HG03442 (cell line): ENCODE measurements around the gene STK24.
A peak's percentile ranks its signal among the peaks of the same experiment; 100 is the strongest.
"Not testable (repeated sequence)": the region's sequence is repeated elsewhere in the genome, so short reads cannot be mapped to it uniquely, and the experiment has no call there.

Source experiments
- ATAC-seq: cut with Tn5 transposase; IDR thresholded peaks from one replicate; pipeline ENCODE4 v1.9.1; 2021; ENCODE audit warnings: mild to moderate bottlenecking, moderate library complexity; ENCODE audit not compliant: unreplicated experiment

Gene STK24

GRCh38 chr13:98576963-98577835, at the start of gene STK24:
STK24 (minus strand) TSS chr13:98577107; CDS start chr13:98576786, 321 bp downstream.
- ATAC-seq: peak; percentile 49

DNA sequence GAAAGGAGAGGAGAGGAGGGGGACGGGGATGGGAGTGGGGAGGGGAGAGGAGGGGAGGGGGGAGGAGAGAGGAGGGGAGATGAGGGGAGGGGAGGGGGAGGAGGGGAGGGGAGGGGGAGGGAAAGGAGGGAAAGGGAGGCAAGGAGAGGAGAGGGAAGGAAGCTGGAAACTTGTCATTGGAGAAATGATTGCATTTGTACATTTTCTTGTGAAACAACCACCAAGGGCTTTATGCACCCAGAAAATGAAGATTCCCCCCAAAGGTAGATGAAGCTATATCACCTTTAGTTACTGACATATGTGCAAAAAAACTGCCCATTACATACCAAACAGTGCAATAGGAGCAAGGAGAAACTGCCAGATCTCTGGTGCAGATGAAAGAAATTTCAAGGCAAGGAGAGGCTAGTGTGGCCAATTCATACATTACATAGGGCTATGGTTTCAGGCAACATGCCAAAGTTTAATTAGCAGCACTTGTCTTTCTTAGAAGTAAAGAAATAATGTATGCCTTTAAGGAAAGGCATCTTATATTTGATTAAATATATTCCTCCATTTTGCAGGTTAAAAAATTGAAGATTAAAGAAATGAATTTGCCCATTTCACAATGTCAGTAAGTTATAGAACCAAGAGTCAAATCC, 49.5 kb upstream of the STK24 start:
- no peak for ATAC-seq

DNA sequence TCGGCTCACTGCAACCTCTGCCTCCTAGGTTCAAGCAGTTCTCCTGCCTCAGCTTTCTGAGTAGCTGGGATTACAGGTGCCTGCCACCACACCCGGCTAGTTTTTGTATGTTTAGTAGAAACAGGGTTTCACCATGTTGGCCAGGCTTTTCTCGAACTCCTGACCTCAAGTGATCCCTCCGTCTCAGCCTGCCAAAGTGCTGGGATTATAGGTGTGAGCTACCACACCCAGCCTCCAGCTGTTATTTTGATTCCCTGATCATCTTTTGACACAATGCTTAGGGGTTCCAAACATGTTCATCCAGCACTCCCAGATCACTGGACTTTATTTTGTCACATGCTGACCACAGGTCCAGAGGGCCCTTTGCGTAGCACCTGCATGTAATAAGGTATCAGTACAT, 47.7 kb upstream of the STK24 start:
- not testable (repeated sequence) for ATAC-seq

DNA sequence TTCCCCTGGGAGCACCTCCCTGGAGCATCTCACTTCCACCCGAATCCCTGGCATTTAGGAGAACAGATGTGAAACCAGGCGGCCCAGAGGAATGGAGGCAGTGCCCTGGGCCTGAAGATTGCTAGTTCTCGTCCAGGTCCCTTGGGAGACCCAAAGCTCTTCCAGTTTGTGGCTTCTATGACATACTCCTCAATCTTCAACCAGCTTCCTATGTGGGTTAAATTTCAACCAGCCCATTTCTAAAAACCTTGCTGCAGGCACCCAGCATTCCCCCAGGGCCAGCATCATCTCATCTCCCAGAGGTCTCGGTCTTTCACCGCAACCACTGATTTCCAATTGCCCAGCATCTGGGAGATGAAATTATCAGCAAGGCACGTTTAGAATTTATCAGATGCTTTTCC, 46.0 kb upstream of the STK24 start:
- ATAC-seq: no peak

DNA sequence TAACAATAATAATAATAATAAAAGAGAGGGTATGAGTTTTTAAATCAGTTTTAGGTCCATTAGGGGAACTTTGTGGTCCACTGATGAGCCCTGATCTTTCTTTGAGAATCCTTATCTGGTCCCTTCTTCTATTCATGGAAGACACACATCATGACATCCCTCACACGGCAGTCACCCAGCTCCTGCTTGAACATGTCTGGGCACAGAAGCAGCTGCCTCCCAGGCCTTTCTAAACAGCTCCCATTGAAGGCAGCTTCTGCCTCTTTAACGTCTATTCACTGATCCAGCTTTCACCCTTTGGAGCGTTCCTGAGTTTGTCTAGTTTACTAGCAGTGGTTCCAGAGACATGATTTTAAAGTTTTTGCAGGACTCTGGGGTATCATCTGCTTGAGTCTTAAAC, 42.6 kb upstream of the STK24 start:
- ATAC-seq: no peak

GRCh38 chr13:98615595-98615994, 38.7 kb upstream of the STK24 start:
- ATAC-seq: not testable (repeated sequence)

- no peak for ATAC-seq
These were observed 36.7 kb upstream of the STK24 start for GRCh38 chr13:98613591-98613990.

- no peak for ATAC-seq
These were observed 32.8 kb upstream of the STK24 start for GRCh38 chr13:98609756-98610155.

- no peak for ATAC-seq
These were observed 29.4 kb upstream of the STK24 start for GRCh38 chr13:98606296-98606695.

DNA sequence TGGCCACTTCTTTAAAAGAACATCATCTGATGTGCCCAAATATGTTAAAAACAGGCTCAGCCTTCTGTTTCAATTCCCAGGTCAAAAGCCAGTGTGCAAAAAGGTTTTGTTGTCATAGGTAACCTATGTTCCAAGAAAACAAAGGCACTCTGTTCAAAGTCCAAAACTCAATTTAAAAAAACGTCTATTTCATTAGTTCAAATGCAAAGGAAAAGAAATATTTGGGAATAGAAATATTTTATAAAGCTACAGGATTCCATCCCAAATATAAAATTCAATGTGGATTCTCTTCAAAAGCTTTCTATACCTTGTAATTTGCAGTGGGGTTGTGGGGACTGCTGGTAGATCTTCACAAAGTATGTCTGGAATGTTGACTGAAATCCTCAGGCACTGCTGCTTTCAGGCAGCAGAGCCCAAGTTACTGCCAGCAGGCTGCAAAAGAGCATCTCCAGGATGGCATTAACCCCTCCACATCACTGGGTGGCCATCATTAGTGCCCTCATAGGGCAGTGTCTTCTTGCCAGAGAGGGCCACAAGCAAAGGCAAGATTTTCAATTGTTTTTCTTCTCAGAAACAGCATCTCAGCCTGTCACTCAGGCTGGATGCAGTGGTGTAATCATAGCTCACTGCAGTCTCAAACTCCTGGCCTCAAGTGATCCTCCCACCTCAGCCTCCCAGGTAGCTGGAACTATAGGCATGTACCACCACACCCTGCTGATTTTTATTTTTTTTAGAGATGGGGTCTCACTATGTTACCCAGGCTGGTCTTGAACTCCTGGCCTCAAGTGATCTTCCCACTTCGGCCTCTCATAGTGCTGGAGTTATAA, 22.8 kb upstream of the STK24 start:
- no peak for ATAC-seq

DNA sequence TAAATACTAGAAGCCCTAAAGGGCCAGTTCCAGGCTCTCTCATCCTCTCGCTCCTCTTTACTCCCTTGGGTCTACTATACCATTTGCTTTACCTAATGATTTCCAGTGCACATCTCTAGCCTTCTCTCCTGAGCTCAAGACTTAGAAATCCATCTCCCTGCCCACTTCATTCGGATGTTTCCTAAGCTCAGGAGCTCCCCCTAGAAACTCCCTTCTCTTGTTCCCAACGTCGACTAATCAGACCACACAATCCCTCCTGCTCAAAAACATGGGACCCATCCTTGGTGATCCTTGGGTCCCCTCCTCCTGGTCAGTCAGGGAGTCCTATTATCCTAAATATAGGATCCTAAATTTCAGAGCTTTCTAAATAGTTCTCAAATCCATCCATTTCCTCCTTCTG, 21.1 kb upstream of the STK24 start:
- ATAC-seq: no peak

DNA sequence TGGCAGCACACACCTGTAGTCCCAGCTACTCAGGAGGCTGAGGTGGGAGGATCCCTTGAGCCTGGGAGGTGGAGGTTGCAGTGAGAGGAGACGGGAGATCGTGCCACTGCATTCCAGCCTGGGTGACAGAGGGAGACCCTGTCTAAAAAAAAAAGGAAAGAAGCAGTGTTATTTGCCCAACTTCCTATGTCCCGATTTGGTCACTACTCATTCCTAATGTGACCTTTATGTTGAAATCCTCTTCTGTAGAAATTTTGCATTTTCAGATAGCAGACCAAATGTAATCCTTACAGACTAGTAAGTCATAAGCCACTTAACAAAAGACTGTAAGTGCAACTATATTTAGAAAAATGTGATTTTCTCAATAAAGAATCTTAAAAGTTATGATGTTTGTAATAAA, 18.2 kb upstream of the STK24 start:
- ATAC-seq: no peak

GRCh38 chr13:98592362-98592732, 15.4 kb upstream of the STK24 start:
- no peak for ATAC-seq

DNA sequence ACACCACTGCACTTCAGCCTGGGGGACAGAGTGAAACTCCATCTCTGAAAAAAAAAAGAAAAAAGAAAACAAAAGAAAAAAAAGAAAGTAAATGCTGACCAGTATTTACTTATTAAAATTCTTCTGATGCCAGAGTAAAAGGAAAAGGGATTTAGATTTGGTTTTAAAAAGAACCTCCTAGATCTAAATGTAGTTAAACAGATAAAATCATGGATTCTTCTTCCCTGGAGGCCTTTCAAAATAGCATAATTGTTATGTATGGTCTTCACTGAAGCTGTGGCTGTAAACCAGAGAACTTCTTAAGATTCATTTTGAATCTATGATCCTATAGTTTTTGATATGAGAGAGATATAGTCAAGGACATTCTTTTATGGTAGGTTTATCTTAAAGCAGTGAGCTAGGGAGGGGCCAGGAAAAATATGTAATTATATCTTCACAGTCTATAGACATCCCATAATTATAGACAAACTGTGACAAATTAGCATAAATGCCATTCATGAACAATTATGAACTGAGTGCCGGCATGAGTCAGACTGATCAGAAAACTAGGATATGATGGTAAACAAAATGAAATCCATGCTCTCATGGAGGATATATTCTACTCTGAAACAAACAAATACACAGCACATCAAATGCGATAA, 14.9 kb upstream of the STK24 start:
- no peak for ATAC-seq

- not testable (repeated sequence) for ATAC-seq
These were observed 13.6 kb upstream of the STK24 start for GRCh38 chr13:98590471-98590870.

DNA sequence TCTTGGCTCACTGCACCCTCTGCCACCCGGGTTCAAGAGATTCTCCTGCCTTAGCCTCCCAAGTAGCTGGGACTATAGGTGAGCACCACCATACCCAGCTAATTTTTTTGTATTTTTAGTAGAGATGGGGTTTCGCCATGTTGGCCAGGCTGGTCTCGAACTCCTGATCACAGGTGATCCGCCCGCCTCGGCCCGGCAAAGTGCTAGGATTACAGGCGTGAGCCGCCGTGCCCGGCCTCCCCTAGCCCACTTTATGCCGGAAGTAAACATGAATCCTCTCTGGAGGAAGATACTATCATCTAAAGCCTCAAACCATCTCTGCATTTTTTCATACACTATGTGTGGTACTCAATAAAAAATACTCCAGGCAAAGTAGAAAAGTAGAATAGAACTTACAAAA, 12.6 kb upstream of the STK24 start:
- ATAC-seq: not testable (repeated sequence)

DNA sequence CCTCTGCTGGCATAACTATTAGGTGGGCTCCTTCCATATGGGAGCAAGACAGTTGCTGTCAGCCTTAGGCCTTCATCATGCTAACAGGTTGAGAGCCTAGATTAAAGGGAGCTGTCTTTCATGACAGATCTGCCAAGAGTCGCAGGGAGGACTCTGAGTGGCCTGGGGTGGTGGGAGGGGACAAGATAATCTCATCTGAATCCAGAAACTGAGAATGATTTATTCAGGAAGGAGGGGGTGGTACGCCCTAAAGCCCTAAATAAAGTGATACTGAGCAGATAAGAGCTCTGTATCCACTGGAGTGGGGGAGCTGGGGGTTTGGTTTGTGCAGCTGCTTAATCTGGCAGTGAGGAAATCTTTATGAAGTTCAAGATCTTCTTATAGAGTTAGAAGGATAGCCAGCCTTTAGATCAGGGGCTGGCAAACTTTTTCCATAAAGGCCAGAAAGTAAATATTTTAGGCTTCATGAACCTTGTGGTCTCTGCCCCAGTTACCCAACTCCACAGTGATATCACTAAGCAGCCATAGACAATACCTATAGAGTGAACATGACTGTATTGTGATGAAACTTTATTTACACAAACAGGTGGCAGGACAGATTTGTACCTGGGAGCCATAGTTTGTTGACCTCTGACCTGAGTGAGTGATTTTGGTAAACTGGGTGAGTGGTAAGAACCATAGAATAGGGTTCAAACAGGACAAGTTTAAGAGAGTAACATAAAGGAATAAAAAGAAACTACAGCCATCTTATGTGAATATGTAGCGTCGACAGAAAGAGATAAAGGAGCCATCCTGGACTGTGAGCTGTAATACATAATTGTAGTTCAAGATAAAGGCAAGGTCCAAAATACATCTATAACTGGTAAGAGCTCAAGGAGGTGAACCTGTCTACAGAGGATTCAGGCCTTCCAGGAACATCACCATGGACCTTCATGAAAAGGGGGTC, 9.8 kb upstream of the STK24 start:
- no peak for ATAC-seq

DNA sequence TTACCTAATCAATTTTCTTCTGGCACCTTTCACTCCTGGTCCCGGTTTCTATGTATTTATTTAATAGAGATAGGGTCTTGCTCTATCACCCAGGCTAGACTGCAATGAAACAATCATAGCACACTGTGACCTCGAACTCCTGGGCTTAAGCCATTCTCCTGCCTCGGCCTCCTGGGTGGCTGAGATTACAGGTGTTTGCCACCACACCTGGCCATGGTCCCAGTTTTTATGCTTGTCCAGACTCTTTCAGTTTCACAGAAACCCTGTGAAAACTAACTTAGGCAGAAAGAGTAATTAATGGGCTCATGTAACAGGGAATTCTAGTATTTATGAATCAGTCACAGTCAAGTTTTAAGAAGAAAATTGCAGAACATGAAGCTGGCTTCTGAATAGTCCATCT, 9.0 kb upstream of the STK24 start:
- no peak for ATAC-seq

DNA sequence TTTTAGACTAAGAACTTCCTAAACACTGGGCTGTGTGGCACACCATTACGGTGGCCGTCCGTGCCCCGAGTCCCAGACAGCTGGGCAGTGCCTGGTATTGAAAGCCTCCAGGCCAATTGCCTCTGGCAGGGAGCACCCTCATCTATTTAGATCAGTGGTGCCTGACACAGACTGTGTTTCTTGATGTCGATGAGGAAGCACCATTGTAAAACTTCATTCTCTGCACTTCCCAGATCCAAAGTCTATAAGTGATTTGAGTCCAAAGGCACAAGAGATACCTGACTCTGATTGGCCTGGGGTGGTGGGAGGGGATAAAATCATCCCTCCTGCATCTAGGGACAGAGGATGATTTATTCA, 8.5 kb upstream of the STK24 start:
- no peak for ATAC-seq
